Measurements from ENCODE around the gene TBC1D23.
"Not testable (repeated sequence)": the region's sequence is repeated elsewhere in the genome, so short reads cannot be mapped to it uniquely, and the experiment has no call there.

The TBC1D23 gene

GRCh38 chr3:100317912-100318311, 57.1 kb downstream of the TBC1D23 start:
- no peak for DNase-seq (ENCODE audit: low read depth)
- H3K4me3 ChIP-seq (replicated peaks; ENCODE audit: low read depth, low read length) = no peak overlapping the region
- no peak for TF ChIP-seq CTCF (IDR thresholded peaks at IDR 0.05; ENCODE audit: low read length, missing control alignments)

GRCh38 chr3:100319951-100320350, 59.2 kb downstream of the TBC1D23 start:
- no peak overlapping the region for H3K4me3 ChIP-seq (replicated peaks; ENCODE audit: low read depth, low read length)
- no peak for DNase-seq (ENCODE audit: low read depth)
- TF ChIP-seq CTCF (IDR thresholded peaks at IDR 0.05; ENCODE audit: low read length, missing control alignments) = no peak

GRCh38 chr3:100324044-100324443, 63.3 kb downstream of the TBC1D23 start:
- DNase-seq (ENCODE audit: low read depth) = no peak
- H3K4me3 ChIP-seq (replicated peaks; ENCODE audit: low read depth, low read length) = no peak overlapping the region
- TF ChIP-seq CTCF (IDR thresholded peaks at IDR 0.05; ENCODE audit: low read length, missing control alignments) = no peak

DNA sequence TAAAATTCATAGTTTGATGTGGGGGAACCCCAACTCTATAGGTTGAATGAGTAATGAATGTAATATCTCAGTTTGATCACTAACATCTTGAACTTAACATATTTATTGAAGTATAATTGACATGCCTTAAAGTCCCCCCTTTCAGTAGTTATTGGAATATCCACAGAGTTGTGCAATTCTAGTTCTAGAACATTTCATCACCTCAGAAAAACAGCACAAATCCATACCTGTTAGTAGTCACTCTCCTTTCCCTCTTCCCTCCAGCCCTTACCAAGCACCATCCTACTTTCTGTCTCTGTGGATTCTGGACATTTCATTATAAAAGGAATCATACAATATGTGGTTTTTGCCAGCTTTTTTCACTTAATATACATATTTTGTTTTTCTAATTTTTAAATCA, 65.0 kb downstream of the TBC1D23 start:
- no peak overlapping the region for H3K4me3 ChIP-seq (replicated peaks; ENCODE audit: low read depth, low read length)
- no peak for TF ChIP-seq CTCF (IDR thresholded peaks at IDR 0.05; ENCODE audit: low read length, missing control alignments)
- DNase-seq (ENCODE audit: low read depth) = no peak

GRCh38 chr3:100327377-100327776, 66.6 kb downstream of the TBC1D23 start:
- not testable (repeated sequence) for DNase-seq (ENCODE audit: low read depth); H3K4me3 ChIP-seq (replicated peaks; ENCODE audit: low read depth, low read length)

GRCh38 chr3:100329800-100330489, 69.2 kb downstream of the TBC1D23 start:
- TF ChIP-seq CTCF (IDR thresholded peaks at IDR 0.05; ENCODE audit: low read length, missing control alignments) = no peak
- no peak overlapping the region for H3K4me3 ChIP-seq (replicated peaks; ENCODE audit: low read depth, low read length)
- no peak for DNase-seq (ENCODE audit: low read depth)

DNA sequence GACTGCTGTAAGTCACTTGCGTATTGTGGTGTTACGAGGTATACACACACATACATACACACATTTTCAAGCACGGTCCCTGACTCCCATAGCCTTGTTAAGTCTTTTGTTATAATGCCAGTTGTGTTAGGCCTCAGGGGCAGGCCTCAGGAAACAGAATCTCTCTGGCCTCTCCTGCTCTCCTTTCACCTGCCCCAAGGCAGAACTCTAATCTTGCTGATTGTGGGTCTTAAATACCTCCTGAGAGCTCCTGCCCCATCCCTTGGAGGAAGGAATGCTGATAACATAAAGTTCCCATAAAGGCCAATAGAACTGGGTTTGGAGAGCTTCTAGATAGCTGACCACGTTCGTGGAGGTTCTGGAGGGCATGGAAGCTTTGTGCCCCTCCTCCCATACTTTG, 69.9 kb downstream of the TBC1D23 start:
- TF ChIP-seq CTCF (IDR thresholded peaks at IDR 0.05; ENCODE audit: low read length, missing control alignments) = no peak
- DNase-seq (ENCODE audit: low read depth) = no peak
- no peak overlapping the region for H3K4me3 ChIP-seq (replicated peaks; ENCODE audit: low read depth, low read length)

Data from fibroblast of pulmonary artery (primary cell).